NCI-H2081 (cell line): ENCODE results near the gene OSTM1.
"Not testable (repeated sequence)": the region's sequence is repeated elsewhere in the genome, so short reads cannot be mapped to it uniquely, and the experiment has no call there.

ENCODE experiments used
- DNase-seq, 2 experiments: peaks; one replicate each; lab custom pipeline; 2025; lab: John Stamatoyannopoulos, UW

OSTM1 gene

DNA sequence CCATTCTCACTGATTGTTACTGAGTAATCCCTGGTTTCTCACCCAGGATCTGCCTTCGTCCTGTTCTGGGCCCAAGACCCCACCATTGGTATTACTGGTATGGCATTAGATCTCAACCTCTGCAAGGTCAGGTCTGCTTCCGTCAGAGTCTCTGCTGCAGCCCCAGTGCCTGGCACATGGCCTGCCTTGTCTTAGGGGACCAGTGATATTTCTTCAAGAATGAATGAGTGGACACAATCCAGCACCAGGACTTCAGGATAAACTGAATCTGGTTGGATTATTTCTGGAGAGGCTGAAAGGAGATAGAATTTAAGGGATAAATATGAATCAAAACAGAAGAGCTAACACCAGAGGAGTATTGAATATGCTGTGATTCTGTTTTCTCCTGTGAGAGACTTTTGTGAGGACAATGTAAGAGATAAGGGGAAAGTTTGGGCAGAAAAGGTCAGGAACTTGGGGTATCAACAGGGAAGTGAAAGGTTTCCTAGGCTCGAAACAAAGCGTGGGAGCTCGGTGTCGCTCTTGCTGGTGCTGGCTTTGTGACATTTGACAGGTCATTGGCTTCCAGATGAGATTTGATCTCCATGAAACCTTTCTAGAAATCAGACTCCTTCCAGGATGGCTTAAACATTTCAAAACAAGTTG lies 53.9 kb downstream of the OSTM1 start:
- DNase-seq, result no peak

DNA sequence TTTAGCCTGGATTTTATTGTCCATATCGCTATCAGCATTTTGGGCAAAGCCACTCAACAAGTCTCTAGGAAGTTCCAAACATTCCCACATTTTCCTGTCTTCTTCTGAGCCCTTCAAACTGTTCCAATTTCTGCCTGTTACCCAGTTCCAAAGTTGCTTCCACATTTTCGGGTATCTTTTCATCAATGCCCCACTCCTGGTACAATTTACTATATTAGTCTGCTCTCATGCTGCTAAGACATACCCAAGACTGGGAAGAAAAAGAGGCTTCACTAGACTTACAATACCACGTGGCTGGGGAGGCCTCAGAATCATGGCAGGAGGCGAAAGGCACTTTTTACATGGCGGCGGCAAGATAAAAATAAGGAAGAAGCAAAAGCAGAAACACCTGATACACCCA lies 58.3 kb downstream of the OSTM1 start:
- not testable (repeated sequence) for DNase-seq

DNA sequence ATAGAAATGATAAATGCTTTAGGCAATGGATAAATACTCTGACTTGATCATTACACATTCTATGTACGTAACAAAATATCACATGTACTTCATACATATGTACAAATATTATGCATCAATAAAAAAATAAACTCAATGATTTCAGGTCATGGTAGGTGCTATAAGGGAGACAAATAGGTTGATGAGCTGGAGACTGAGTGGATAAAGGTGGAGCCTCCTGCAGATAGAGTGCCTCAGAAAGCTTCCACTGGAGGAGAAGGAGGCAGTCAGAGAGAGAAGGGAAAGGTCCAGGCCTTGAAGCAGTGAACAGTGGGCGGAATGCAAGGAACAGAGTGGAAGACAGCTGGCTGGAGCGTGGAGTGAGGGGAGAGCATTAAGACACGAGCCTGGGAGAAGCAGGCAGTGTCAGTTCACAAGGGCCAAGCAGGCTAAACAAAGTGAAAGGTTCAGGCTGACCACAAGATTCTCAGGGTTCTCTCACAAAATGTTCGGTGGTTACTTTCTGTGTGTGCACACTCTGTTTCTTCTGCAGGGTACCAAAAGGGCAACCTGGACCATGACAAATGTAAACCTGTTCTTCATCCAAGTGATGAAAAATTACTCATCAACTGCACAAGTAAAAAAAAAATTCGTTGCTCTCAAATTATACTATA lies 60.6 kb downstream of the OSTM1 start:
- DNase-seq, result no peak

DNA sequence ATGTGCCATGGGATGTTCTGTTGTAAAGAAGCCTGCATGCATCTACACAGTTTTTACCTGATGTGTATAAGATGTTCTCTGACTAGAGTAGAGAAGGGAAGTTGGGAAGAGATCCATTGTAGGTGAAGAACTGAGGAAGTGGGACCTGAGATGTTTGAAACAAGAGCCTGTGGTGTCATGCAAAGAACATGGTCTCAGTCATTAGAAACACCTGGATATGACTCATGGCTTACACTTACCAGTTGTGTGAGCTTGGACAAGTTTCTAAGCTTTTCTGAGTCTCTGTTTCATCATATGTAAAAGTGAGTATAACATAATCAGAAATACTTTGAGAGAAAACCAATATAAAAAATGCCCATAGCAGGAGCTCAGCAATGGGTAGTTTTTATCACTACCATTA lies 64.6 kb downstream of the OSTM1 start:
- DNase-seq, result no peak

DNA sequence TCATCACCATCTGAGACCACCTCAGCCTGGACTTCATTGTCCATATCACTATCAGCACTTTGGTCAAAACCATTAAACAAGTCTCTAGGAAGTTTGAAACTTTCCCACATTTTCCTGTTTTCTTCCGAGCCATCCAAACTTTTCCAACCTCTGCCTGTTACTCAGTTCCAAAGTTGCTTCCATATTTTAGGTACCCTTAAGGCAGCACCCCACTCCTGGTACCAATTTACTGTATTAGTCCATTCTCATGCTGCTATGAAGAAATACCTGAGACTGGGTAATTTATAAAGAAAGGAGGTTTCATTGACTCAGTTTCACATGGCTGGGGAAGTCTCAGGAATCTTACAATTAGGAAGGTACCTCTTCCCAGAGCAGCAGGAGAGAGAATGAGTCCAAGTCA lies 65.3 kb downstream of the OSTM1 start:
- not testable (repeated sequence) for DNase-seq

DNA sequence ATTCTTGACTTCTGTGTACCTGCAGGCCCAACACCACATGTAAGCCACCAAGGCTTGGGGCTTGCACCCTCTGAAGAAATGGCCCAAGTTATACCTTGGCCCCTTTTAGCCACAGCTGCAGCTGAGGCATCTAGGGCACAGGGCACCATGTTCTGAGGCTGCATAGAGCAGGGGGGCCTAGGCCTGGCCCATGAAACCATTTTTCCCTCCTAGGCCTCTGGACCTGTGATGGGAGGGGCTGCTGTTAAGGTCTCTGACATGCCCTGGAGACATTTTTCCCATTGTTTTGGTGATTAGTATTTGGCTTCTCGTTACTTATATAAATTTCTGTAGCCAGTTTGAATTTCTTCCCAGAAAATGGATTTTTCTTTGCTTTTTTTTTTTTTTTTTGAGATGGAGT lies 66.2 kb downstream of the OSTM1 start:
- DNase-seq, result no peak

DNA sequence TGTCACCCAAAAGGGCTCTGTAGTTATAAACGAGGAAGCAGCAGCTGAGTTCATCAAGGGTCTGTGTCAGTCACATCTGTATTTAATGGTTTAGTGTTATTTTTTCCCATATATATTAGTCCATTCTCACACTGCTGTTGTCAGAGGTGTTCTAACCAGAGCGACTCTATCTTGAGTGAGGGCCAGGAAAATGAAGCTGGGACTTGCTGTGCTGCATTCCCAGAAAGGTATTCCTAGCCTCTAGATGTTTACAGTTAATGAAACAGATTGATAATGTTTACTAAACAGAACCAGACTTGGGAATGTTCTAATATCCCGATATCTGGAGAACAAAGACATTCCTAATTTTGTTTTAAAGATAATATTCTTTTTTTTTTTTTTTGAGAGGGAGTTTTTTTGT lies 68.6 kb downstream of the OSTM1 start:
- DNase-seq, result no peak

DNA sequence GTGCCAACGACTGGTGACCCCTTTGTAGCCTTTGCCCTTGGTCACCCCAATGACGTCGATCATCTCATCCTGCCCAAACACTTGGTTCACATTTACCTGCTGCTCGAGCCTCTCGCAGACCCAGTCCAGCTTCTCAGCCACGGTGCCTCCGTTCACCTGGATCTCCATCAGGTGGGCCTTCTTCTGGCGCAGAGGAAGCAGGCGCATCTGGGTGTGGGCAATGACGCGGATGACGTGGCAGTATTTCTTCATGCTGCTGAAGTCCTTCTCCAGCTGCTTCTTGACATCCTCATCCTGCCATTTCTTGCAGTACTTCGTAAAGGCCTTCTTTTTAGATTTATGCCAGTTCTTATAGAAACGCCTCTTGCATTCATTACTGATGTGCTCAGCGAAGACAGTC lies 69.7 kb downstream of the OSTM1 start:
- DNase-seq, result no peak

DNA sequence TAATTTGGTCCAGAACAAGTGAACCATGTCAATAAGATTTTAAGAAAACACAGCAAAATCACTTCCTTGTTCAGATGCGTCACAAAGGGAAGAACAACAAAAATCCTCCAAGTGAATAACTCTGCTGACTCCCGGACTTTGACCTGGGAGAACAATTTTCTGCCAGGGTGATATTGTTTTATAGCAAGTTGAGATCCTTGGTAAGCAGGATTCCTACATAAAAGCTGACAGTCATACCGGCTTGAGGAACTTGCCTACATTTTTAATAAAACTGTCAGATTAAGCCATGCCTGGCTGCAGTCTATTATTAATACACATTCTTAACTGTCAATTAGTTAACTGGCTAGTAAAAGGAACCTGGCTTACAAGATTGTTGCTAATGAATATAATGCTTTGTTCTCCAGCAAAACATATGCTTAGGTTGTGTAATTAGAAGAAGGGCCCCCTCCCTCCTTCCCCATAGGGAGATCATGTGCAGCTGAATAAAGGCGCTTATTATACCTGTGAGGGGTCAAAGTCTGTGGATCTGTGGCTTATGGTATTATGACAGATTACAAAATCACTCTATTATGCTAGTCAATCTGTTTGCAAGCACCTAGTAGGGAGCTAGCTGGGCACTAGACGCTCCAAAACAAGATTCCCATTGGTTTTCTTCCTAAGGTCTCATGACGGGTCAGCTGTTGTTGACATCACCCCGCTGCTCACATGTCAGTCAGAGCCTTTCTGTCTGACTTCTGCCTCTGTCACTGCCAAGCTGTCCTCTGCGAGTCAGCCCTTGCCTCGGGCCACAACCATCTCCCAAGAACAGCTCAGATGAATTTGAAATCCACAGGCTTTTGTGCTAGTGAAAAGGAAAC lies 71.9 kb downstream of the OSTM1 start:
- peak; percentile 5 to 40 for DNase-seq

DNA sequence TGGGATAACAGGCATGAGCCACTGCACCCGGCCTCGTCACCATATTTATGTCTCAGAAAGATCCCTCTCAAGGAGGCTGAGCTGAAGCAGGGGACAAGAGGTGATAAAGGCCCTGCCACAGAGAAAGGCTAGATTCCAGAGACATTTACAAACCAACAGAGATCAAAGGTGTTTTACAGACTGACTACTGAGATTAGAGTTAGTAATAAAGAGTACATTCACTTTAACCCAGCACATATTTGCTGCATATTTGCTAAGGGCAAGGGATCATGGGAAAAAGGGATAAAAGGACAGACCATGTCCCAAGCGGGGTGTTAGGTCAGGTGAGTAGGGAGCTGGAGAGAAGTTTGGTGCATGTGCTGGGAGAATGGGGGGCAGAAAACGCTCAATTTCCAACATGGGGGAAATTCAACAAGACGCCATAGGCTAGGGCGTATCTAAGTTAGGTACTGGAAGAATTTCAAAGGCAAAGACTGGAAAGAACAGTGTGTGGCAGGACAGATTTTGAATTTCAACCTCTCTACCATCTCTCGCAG lies 72.8 kb downstream of the OSTM1 start:
- no peak for DNase-seq

DNA sequence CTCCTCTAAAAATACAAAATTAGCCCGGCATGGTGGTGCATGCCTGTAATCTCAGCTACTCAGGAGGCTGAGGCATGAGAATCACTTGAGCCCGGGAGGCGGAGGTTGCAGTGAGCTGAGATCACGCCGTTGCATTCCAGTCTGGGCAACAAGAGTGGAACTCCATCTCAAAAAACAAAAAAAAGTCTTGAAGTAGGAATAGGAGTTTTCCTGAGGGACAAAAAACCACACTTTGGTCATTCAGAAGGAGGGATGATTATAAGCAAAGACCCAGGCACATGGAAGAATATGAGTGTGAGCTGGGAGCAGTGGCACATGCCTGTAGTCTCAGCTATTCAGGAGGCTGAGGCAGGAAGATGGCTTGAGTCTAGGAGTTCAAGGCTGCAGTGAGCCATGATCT lies 74.3 kb downstream of the OSTM1 start:
- DNase-seq, result not testable (repeated sequence)

DNA sequence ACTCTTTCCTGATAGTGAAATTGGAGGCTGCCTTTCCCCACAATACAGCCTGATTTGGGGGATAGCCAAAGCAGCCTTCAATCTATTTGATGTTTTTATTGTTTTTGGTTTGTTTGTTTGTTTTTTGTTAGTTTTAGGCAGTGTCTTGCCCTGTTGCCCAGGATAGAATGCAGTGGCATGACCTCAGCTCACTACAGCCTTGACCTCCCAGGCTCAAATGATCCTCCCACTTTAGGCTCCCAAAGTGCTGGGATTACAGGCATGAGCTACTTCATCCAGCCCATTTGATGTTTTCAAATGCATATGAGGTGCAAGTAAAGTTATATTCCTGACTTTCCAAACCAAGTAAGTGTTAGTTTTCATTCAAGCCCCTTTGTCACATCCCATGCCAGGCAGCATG lies 75.2 kb downstream of the OSTM1 start:
- no peak for DNase-seq

DNA sequence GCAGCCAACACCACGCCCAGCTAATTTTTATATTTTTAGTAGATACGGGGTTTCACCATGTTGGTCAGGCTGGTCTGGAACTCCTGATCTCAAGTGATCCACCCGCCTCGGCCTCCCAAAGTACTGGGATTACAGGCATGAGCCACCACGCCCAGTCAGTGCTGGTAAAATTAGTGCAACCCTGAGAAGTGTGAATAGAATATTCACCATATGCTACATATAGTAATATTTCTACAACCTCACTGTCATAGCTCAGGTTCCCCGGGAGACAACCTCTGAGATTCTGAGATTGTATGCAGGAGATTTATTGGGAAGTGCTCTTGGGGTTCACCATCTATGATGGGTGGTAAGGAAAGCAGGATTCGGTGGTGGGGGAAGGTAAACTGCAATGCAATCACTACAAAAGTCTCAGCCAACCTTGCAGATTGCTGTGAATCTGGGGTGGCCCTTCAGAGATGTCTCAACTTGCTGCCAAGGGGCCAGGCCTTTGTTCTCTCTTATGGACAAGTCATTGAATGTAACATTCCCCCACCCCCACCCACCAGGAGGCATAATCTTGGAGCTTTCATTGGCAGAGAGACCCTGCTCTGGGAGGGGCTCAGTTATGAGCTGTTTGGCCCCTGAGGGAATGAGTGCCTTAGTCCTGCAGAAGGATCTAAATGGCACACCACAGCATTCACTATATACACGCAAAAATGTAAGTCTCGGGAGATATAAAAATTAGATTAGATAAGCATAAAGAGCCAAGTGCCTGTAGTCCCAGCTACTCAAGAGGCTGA lies 82.6 kb downstream of the OSTM1 start:
- no peak for DNase-seq
